GM19467 (cell line): ENCODE measurements around the gene CDK4.
A peak's percentile ranks its signal among the peaks of the same experiment; 100 is the strongest.

Experiments used
- ATAC-seq: cut with Tn5 transposase; IDR thresholded peaks from one replicate; pipeline ENCODE4 v1.9.1; 2021; ENCODE audit warnings: mild to moderate bottlenecking, moderate library complexity; ENCODE audit not compliant: unreplicated experiment

The CDK4 gene

GRCh38 chr12:57740656-57741412 is 11.3 kb downstream of the CDK4 start:
- peak; percentile 47 for ATAC-seq

- ATAC-seq: no peak
Measured at GRCh38 chr12:57739914-57740538, 12.1 kb downstream of the CDK4 start.

- ATAC-seq: no peak
Measured at GRCh38 chr12:57739387-57739786, 12.7 kb downstream of the CDK4 start.

GRCh38 chr12:57738661-57739237 is 13.4 kb downstream of the CDK4 start, which contains the start of gene AGAP2:
TSS of gene AGAP2 (minus strand) at chr12:57738742. CDS start at chr12:57738246, 496 bp downstream.
- no peak for ATAC-seq

DNA sequence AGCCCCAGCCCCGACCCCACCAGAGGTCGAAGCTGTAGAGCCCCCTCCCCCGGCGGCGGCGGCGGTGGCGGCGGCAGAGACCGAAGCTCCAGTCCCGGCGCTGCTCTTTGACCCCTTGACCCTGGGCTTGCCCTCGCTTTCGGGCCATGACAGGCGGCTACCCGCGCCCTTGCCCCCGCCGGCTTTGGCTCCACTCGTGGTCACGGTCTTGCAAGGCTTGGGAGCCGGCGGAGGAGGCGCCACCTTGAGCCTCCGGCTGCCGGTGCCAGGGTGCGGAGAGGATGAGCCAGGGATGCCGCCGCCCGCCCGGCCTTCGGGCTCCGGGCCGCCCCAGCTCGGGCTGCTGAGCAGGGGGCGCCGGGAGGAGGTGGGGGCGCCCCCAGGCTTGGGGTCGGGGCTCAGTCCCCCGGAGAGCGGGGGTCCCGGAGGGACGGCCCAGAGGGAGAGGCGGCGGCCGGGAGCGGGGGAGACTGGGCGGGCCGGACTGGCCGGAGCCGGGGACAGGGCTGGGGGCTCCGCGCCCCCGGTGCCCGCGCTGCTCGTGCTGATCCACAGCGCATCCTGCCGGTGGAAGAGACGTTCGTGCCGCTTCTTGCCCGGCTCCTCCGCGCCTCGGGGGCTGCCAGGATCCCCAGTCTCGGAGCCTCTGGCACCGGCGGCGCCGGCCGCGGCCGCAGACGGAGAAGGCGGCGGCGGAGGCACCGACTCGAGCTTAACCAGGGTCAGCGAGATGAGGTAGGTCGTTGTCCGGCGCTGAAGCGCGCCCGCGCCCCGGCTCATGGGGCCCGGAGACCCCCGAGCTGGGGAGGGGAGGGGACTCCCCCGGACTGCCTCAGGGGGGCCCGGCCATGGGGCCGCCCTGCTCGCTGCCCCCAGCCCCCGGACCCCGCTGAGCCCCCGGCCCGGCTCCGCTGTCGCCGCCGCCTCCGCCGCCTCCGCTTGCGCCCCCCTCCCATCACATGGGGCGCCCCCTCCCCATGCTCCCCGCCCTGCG is 14.3 kb downstream of the CDK4 start:
- no peak for ATAC-seq

DNA sequence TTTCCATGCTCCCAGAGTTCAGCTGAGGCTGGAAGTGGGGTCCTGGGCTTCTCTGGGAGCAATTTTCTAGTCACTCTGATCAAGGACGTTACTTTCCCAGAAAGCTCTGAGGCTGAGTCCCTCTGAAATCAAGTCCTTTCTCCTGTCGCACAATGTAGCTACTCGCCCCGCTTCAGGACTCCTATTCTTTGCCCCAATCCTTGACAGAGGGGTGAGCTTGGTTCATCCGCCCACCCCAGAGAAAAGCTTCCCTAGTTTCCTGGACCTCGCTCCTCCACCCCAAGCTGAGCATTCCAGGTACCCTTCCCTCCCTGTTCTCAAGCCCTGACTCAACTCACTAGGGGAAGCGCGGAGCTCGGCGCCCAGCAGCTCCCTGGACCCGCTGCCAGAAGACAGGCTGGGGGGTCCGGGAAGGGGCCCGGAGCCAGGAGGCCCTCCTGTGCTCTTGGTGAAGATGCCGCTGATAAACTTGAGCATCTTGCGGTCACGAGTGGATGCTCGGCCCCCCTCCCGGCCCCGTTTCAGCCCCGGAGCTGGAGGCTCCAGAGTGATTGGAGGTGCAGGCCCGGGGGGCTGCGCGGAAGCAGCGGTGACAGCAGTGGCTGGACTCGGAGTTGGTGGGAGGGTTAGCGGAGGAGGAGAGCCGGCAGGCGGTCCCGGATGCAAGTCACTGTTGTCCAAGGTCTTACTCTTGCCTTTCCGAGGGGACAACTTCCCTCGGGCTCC is 15.2 kb downstream of the CDK4 start:
- ATAC-seq: no peak

GRCh38 chr12:57735952-57736740 is 16.0 kb downstream of the CDK4 start:
- no peak for ATAC-seq

- no peak for ATAC-seq
Measured at GRCh38 chr12:57735198-57735855, 16.8 kb downstream of the CDK4 start.

DNA sequence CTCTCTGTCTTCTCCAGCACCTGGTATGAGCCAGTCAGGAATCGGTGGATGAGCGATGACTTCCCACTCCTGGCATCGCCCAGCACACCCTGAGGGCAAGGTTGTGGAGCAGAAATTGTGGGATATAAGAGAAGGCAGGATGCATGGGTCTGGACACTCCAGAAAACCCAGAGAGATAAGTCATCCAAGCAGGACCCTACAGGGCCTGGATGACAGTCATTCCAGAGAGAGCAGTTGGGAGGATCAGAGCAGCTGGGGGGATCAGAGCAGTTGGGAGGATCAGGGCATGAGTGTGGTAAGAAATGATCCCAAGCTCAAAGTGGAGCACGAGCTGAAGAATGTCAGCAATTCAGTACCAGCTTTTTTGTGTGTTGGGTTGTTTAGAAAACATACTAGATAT is 17.5 kb downstream of the CDK4 start:
- ATAC-seq: no peak

- ATAC-seq: no peak
Measured at GRCh38 chr12:57733928-57734327, 18.2 kb downstream of the CDK4 start.

GRCh38 chr12:57732726-57733593 is 19.1 kb downstream of the CDK4 start:
- no peak for ATAC-seq

DNA sequence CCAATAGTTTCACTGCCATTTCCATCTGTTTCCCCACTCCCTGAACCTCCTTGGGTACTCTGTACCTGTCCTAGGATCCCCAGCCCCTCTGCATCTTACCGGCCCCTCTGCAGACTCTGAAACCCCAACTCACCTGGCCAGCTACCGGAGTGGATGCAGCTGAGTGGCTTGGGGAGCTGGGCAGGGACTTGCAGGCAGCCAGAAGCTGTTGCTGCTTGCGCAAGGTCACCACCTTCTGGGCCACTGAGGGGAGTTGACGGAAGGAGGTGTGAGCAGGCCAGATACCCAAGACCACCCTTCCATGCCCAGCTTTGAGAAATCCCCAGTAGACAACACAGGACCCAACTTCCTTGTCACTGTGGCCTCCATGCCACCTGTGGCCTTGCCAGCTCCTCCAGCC is 19.8 kb downstream of the CDK4 start:
- no peak for ATAC-seq

- no peak for ATAC-seq
Measured at GRCh38 chr12:57731411-57732080, 20.6 kb downstream of the CDK4 start.

DNA sequence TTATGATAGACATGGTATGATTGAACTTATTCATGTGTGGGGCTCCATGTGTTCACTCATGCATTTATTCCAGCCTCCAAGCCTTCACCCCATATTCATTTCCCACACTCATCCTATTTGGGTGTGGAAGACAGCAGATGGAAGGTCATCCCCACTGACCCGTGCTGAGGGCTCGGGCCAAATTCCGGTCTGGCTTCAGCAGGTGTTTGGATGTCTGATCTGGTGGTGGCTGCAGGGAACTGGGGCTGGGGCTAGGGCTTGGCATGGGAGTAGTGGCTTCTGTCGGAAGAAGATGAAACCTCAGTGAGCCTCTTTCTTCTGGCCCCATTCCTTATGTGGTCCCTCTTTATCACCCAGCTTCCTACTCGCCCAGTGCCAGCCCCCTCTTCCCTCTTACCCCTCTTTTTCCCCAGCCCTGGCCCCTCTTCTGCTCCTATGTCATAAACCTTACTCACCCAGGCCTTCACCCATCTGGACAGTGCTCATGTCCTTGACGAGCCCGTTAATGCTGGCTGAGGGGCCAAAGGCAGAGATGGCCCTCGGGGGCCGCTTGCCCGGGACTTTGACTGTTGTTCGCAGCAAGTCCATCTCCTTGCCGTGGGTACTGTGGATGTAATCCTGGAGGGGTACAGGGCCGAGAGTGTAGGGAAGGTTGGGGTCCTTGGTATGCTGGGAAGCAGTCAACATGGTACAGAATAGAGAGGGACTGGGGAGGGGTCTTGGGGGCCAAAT is 21.6 kb downstream of the CDK4 start:
- no peak for ATAC-seq

DNA sequence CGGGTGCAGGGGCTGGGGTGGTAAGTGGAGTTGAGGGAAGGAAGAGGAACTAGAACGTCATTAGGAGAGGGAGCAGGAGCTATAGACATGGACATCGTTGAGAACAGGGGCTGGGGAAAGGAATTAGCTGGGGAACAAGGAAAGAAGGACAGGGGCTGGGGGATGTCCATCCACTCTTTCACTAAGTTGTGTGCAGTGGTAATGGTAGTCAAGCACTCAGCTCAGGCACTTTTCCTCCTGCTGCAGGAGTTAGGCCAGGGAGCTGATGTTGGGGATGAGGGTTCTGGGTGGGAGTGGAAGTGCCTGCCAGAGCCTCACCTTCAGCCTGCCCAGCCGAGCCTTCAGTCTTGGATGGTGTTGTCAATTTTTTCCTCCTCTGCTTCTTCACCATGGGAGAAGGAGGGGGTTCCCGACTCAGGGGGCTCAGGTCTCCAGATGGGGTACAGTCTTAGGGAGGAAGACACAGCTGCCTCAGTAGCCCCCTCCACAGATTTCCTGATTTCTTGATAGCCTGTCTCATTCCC is 22.7 kb downstream of the CDK4 start:
- no peak for ATAC-seq

GRCh38 chr12:57727758-57728395 is 24.2 kb downstream of the CDK4 start:
- no peak for ATAC-seq
